ENCODE results near the gene TACC3.

DNA sequence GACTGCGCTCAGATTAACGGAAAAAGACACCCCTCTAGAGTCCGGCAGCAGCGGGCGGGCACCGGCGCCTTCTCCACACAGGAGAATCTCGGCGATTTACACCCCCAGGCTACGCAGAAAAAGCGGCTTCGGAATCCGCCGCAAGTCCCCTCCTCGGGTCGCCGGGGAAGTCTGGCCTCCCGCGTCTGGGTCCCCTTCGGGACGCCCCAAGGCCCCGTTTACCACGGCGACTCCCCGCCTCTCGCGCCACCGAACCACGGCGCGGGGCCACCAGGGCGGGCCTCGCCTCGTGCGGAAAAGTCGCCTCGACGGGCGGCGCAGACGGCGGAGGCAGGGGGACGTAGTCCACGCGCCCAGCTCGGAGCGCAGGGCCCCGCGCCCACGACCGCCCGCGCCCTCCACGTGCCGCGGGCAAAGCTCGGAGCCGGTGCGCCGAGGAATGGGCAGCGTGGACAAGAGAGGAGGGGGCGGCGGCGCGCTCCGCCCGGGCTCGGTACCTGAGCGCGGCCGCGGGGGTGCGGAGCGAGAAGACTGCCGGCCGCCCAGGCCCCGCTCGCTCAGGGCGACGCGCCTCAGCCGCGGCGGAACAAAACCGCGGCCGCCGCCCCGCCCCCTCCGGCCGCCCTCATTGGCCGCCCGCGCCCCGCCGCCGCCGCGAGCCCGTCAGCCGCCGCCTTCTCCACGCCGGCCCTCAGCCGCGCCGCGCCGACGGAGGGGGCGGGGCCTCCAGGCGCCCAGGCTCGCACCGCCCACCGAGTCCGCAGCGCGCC, 37.4 kb upstream of the TACC3 start, which contains the start of gene FAM53A:
- TF ChIP-seq POLR2A (IDR thresholded peaks at IDR 0.05; ENCODE audit: low read depth) (no peak), EP300 (IDR thresholded peaks at IDR 0.05) (no peak), POLR2AphosphoS5 (IDR thresholded peaks at IDR 0.05) (peak; percentile 3 to 64)
- TF ChIP-seq, protein P1, sequence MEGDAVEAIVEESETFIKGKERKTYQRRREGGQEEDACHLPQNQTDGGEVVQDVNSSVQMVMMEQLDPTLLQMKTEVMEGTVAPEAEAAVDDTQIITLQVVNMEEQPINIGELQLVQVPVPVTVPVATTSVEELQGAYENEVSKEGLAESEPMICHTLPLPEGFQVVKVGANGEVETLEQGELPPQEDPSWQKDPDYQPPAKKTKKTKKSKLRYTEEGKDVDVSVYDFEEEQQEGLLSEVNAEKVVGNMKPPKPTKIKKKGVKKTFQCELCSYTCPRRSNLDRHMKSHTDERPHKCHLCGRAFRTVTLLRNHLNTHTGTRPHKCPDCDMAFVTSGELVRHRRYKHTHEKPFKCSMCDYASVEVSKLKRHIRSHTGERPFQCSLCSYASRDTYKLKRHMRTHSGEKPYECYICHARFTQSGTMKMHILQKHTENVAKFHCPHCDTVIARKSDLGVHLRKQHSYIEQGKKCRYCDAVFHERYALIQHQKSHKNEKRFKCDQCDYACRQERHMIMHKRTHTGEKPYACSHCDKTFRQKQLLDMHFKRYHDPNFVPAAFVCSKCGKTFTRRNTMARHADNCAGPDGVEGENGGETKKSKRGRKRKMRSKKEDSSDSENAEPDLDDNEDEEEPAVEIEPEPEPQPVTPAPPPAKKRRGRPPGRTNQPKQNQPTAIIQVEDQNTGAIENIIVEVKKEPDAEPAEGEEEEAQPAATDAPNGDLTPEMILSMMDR (IDR thresholded peaks at IDR 0.05) = peak in 1 of 3 experiments; percentile 10

Measured in esophagus muscularis mucosa (tissue), 4 donors.